ENCODE data around the gene RASD1. TPM values are rescaled to one million over a fixed set of nuclear protein-coding genes. Genes with fewer than 3 reads are reported as not detected.

Gene RASD1
- total RNA-seq, 1 experiment from 2014 or later: 5.7 TPM

DNA sequence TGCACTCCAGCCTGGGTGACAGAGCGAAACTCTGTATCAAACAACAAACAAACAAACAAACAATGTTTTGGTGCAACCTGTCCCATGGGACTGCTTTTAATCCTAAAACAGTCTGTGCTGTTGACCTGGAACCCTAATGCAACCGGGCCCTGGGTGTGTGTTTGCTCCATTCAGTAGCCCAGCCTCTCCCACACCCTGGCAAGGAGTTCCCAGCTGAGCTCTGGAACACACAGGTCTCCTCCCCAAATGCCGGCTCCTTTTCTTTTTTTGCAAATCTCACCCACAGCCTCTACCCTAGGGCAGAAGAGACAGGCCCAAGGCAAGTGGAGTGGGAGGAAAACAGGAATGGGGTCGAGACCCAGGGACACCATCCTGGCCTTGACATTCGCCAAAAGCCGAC, 29.8 kb upstream of the RASD1 start:
- Histone ChIP-seq H3K23ac (ENCODE audit: insufficient read length, low read depth, low read length) (no peak overlapping the region), H3K79me1 (ENCODE audit: insufficient read depth, low read depth, low read length, poor library complexity, severe bottlenecking) (no peaks in the 10 kb centered on the region), H3K56ac (ENCODE audit: insufficient read length, low read depth, low read length) (no peak overlapping the region), H2BK15ac (ENCODE audit: low read depth, low read length) (no peak overlapping the region), H2BK120ac (ENCODE audit: low read depth, low read length, poor library complexity, severe bottlenecking) (no peak overlapping the region), H3K23me2 (ENCODE audit: insufficient read length, low read depth, low read length, poor library complexity, severe bottlenecking) (no peaks in the 10 kb centered on the region), H2AK5ac (ENCODE audit: insufficient read length, low read length) (no peak overlapping the region), H4K5ac (ENCODE audit: insufficient read length, low read depth, low read length) (no peak overlapping the region), H2BK20ac (ENCODE audit: low read depth, low read length, poor library complexity, severe bottlenecking) (no peak overlapping the region), H2BK12ac (ENCODE audit: insufficient read length, low read depth, low read length) (no peak overlapping the region), H3K79me2 (ENCODE audit: insufficient read depth, low read length) (no peaks in the 10 kb centered on the region), H3K4me2 (ENCODE audit: insufficient read depth, insufficient read length, low read length) (no peak overlapping the region), H3K18ac (ENCODE audit: insufficient read length, low read depth, low read length) (no peak overlapping the region), H3K27ac (ENCODE audit: insufficient read length, low read depth, low read length) (no peak overlapping the region), H3K9ac (ENCODE audit: extremely low read depth, insufficient read length, low read length) (no peak overlapping the region), H4K8ac (replicated peaks; ENCODE audit: insufficient read length, low read depth, low read length) (no peak overlapping the region), H3K14ac (ENCODE audit: insufficient read depth, low read length) (no peak overlapping the region), H3T11ph (ENCODE audit: low read length) (no peak overlapping the region), H3K9me3 (ENCODE audit: control insufficient read depth, low read depth, low read length) (no peaks in the 10 kb centered on the region), H3K4ac (ENCODE audit: low read depth, low read length) (no peak overlapping the region), H3K27me3 (ENCODE audit: insufficient read depth, low read length) (no peaks in the 10 kb centered on the region), H3K4me1 (ENCODE audit: insufficient read depth, low read length) (peaks cover 3% of the 10 kb centered on the region; the same call in 1 of the 2 replicates), H2BK5ac (ENCODE audit: insufficient read length, low read length) (no peak overlapping the region), H4K20me1 (ENCODE audit: control insufficient read depth, insufficient read depth, insufficient read length) (peaks cover 2% of the 10 kb centered on the region), H2AFZ (ENCODE audit: low read length) (no peak overlapping the region), H4K91ac (ENCODE audit: insufficient read length, low read depth, low read length) (no peak overlapping the region)
- no CpG with 5 or more reads among the region's 6 CpGs for WGBS (ENCODE audit: extremely low coverage, insufficient read length, low lambda C conversion rate)
- no peak for DNase-seq
- Mint-ChIP-seq H3K9me3 (peaks cover 0 to 3% of the 10 kb centered on the region in 2 experiments; a peak in 1 of 5 replicates), H3K27me3 (ENCODE audit: low read depth) (no peaks in the 10 kb centered on the region), H3K27ac (peak overlapping the region in 1 of 3 experiments; percentile 9; a peak in 1 of 7 replicates), H3K4me1 (peaks cover 28 to 43% of the 10 kb centered on the region in 2 experiments), H3K36me3 (ENCODE audit: insufficient read depth in 1 of 3, low read depth in 3 of 3) (peaks cover 0 to 14% (median 4%) of the 10 kb centered on the region in 3 experiments; a peak in 3 of 7 replicates), H3K4me3 (no peak overlapping the region)
- TF ChIP-seq, protein P1, sequence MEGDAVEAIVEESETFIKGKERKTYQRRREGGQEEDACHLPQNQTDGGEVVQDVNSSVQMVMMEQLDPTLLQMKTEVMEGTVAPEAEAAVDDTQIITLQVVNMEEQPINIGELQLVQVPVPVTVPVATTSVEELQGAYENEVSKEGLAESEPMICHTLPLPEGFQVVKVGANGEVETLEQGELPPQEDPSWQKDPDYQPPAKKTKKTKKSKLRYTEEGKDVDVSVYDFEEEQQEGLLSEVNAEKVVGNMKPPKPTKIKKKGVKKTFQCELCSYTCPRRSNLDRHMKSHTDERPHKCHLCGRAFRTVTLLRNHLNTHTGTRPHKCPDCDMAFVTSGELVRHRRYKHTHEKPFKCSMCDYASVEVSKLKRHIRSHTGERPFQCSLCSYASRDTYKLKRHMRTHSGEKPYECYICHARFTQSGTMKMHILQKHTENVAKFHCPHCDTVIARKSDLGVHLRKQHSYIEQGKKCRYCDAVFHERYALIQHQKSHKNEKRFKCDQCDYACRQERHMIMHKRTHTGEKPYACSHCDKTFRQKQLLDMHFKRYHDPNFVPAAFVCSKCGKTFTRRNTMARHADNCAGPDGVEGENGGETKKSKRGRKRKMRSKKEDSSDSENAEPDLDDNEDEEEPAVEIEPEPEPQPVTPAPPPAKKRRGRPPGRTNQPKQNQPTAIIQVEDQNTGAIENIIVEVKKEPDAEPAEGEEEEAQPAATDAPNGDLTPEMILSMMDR (conservative IDR thresholded peaks at IDR 0.05): no peak
